Ovary (tissue), 9 donors: ENCODE results near the gene ITGA2. TPM values are rescaled to one million over a fixed set of nuclear protein-coding genes. Genes with fewer than 3 reads are reported as not detected.

ENCODE experiments used
- DNase-seq, 5 donors: peaks; one replicate each; pipeline ENCODE4 v3.0.0-alpha.2; 2019 to 2020
- H3K27ac ChIP-seq, 2 donors: fragments of 200-600 bp; one replicate each; pipeline versions ENCODE4 v1.5.1 to v1.8.0; 2019 to 2022
- H3K27me3 ChIP-seq: fragments of 200-600 bp; one replicate; pipeline ENCODE4 v1.8.0; 2022
- H3K36me3 ChIP-seq: fragments of 200-600 bp; sonication (generic); one replicate; pipeline ENCODE4 v1.5.1; 2019
- H3K4me1 ChIP-seq: one replicate; pipeline ENCODE4 v1.8.1; 2013; ENCODE audit warnings: mild to moderate bottlenecking, moderate library complexity; ENCODE audit not compliant: insufficient read depth
- H3K4me3 ChIP-seq: fragments of 200-600 bp; sonication (generic); one replicate; pipeline ENCODE4 v1.5.1; 2017
- H3K9me3 ChIP-seq, 2 donors: fragments of 200-600 bp in 1 of 2; sonication (generic) in 1 of 2; one replicate each; pipeline versions ENCODE4 v1.5.1 to v1.8.1; 2013 to 2019; ENCODE audit warnings: mild to moderate bottlenecking in 1 of 2, moderate library complexity in 1 of 2
- EP300 ChIP-seq: sonication (generic); formaldehyde crosslinking; IDR thresholded peaks from one replicate; pipeline ENCODE4 v1.6.1; 2017; ENCODE audit warnings: antibody characterized with exemption
- POLR2A ChIP-seq: fragments of 450-650 bp; IDR thresholded peaks from one replicate; pipeline ENCODE4 v1.6.1; 2017; ENCODE audit warnings: antibody characterized with exemption, mild to moderate bottlenecking, moderate library complexity
- WGBS, 3 donors: extraction: QIAGEN DNeasy Blood & Tissue Kit in 1 of 3; methylation state at CpG; one replicate each; pipeline versions ENCODE4 v1.1.5 to v1.1.7; 2013 to 2017; 5-methylcytosine and 5-hydroxymethylcytosine counted together
- intact Hi-C, 4 donors: fragments of 100-400 bp; cut with DNase I; formaldehyde crosslinking; loops; one replicate each; pipeline versions ENCODE4 v1.11.0 to v1.15.1; 2022 to 2023
- polyA plus RNA-seq, 2 donors: library from polyadenylated mRNA; stranded (reverse); fragments of 200-250 nt in 1 of 2; fragments of 350-450 nt in 1 of 2; fragmentation: Illumina TruSeq in 1 of 2; extraction: RNeasy Lipid Tissue Mini Kit (QIAGEN cat#74804) in 1 of 2; gene quantifications; one replicate each; pipeline ENCODE4 v1.2.3, GENCODE V29; 2013 to 2014
- total RNA-seq, 7 donors: library from RNA; depleted of rRNA in 2 of 7; stranded (reverse); fragments of >200 nt in 2 of 7; fragmentation: NEBNext Ultra II Directional in 3 of 7; extraction: Animal tissue kit (Norgen Biotek cat#: 25700) in 3 of 7; gene quantifications; one replicate each; pipeline versions ENCODE4 v1.1.0 to v1.2.4, GENCODE V29; 2016 to 2023
- TF ChIP-seq, protein P1 (sequence below), 3 donors: fragments of 450-650 bp in 2 of 3; fragments of 200-600 bp in 1 of 3; IDR thresholded peaks; one replicate each; pipeline versions ENCODE4 v1.5.1 to v1.8.0; 2016 to 2022; ENCODE audit warnings: antibody characterized with exemption in 3 of 3, mild to moderate bottlenecking in 1 of 3
- donor health status: DM: no; HTN: no; CAD: no; lungs with moderate emphysema.
- donor health status: DM: no; HTN: no; CAD: no.
- donor health status: Bipolar disorder and iron deficiency.
- donor health status: DM: yes; HTN: yes; CAD: no.
- donor health status: DM: no; HTN: no; CAD: no.
- donor health status: DM: yes; HTN: yes; CAD: no.

ITGA2 gene
- total and polyA plus RNA-seq, 9 donors: 0.36 to 8.4 (median 1.7) TPM

DNA sequence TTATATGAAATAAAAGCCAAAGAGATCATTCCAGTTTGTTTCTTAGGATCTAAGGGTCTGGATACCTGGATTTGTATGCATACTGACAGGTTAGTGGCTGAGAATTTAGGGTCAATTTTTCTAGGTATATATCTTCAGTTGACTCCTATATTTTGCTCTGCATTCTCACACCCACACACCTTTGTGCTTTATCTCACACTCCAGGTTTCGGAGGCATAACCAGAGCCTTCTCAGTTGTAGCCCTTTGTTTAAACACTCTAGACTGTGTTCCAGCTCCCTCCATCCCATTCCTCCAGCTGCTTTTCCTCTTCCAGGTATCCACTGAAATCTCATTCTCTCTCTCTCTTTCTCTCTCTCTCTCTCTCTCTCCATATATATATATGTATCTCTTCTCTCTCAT, 131.0 kb downstream of the ITGA2 start:
- DNase-seq: no peak
- Histone ChIP-seq H3K27me3 (no peaks in the 10 kb centered on the region), H3K4me3 (no peak overlapping the region), H3K36me3 (no peaks in the 10 kb centered on the region), H3K9me3 (no peaks in the 10 kb centered on the region), H3K27ac (no peak overlapping the region), H3K4me1 (no peaks in the 10 kb centered on the region)
- TF ChIP-seq EP300: no peak
- TF ChIP-seq POLR2A: no peak
- TF ChIP-seq, protein P1, sequence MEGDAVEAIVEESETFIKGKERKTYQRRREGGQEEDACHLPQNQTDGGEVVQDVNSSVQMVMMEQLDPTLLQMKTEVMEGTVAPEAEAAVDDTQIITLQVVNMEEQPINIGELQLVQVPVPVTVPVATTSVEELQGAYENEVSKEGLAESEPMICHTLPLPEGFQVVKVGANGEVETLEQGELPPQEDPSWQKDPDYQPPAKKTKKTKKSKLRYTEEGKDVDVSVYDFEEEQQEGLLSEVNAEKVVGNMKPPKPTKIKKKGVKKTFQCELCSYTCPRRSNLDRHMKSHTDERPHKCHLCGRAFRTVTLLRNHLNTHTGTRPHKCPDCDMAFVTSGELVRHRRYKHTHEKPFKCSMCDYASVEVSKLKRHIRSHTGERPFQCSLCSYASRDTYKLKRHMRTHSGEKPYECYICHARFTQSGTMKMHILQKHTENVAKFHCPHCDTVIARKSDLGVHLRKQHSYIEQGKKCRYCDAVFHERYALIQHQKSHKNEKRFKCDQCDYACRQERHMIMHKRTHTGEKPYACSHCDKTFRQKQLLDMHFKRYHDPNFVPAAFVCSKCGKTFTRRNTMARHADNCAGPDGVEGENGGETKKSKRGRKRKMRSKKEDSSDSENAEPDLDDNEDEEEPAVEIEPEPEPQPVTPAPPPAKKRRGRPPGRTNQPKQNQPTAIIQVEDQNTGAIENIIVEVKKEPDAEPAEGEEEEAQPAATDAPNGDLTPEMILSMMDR (IDR thresholded peaks at IDR 0.05): no peak
- WGBS, 3 donors: 93 to 97% (median 97%) methylated on average over 1 of the region's 1 CpG
- intact Hi-C loops: no loop called here

DNA sequence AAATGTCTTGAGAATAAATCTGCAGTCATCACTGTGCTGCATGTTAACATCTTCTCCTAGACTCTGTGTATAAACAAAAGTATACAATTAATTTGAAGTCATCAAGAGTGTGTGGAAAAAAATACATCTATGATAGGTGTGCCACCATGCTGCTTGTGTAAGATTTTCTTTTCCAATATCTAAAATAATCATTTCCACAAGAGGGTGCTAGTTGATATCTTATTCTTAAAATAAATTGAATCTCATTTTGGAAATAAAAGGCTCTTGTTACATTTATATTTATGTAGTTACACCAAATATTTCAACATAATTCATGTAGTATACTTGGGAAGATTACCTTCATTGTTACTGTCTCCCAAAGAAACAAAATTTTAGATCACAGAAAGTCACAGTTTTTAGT, 134.6 kb downstream of the ITGA2 start:
- Histone ChIP-seq H3K4me1 (no peaks in the 10 kb centered on the region), H3K36me3 (no peaks in the 10 kb centered on the region), H3K9me3 (no peaks in the 10 kb centered on the region), H3K4me3 (no peak overlapping the region), H3K27me3 (no peaks in the 10 kb centered on the region), H3K27ac (no peak overlapping the region)
- intact Hi-C loops: no loop called here
- no peak for TF ChIP-seq POLR2A
- no peak for TF ChIP-seq EP300
- TF ChIP-seq, protein P1 (IDR thresholded peaks at IDR 0.05): no peak
- DNase-seq: no peak

DNA sequence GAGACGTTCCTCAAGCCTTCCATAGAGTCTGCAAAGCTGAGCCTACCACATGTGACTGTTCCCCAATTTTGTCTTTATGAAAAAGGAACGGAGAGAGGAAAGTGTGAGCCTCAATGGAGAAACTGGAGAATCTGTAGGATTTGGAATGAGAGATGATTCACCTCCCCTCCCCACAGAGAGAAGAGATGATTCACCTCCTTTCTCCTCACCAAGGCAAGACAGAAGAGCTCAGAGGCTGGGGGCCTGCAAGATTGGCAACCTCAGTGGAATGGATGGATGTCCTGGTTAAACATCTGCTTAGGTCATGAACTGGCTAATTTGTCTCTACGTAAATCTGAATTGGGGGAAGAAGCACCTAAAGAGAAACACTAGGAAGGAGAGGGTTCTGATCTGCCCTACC, 137.4 kb downstream of the ITGA2 start:
- WGBS, 3 donors: 86 to 89% (median 88%) methylated on average over 3 of the region's 3 CpGs
- DNase-seq: no peak
- Histone ChIP-seq H3K4me3 (no peak overlapping the region), H3K27ac (no peak overlapping the region), H3K36me3 (no peaks in the 10 kb centered on the region), H3K4me1 (no peaks in the 10 kb centered on the region), H3K9me3 (no peaks in the 10 kb centered on the region), H3K27me3 (no peaks in the 10 kb centered on the region)
- no peak for TF ChIP-seq POLR2A
- no peak for TF ChIP-seq EP300
- TF ChIP-seq, protein P1 (IDR thresholded peaks at IDR 0.05): no peak
- intact Hi-C loops: no loop called here

DNA sequence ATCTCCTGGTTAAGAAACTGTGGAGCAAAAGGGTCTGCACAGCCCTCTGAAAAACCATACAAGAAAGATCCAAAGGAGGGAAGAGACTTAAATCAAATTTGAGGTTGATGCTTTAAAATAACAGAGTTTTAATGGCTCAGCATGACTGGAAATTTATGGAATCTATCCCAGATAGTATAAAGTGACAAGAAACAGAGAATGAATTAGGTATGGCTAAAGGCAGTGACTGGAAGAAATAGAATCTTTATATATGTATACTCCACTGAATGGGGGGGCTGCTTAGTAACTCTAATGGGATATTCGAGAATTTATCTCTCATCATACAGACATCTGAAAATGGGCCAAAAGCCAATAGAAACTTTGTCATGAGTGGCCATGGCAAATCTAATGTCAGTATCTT, 138.0 kb downstream of the ITGA2 start:
- H3K4me1 ChIP-seq: no peaks in the 10 kb centered on the region
- H3K9me3 ChIP-seq: no peaks in the 10 kb centered on the region
- WGBS, 3 donors: 58 to 75% (median 61%) methylated on average over 1 of the region's 1 CpG
- no peak overlapping the region for H3K4me3 ChIP-seq
- no peak for TF ChIP-seq POLR2A
- TF ChIP-seq, protein P1 (IDR thresholded peaks at IDR 0.05): no peak
- no peak for TF ChIP-seq EP300
- no peaks in the 10 kb centered on the region for H3K36me3 ChIP-seq
- no peaks in the 10 kb centered on the region for H3K27me3 ChIP-seq
- intact Hi-C loops: no loop called here
- no peak overlapping the region for H3K27ac ChIP-seq
- no peak for DNase-seq

DNA sequence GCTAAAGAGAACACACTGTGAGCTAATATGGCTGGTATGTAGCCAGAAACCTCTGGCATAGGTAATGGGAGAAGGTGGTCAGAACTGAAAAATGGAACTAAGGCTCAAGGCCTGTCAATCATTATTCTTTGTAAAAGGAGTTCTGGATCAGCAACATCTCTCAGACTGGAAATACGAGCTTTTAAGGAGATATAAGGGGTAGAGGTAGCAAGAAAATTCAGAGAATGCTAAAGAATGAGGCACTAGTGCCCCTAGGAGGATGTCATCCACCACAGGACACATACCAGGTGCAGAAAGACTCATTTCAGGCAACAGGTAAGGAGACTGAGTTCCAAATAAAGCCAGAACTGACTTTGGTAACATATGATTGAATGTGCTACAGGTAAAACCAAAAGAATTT, 139.3 kb downstream of the ITGA2 start:
- intact Hi-C loops: no loop called here
- H3K9me3 ChIP-seq: no peaks in the 10 kb centered on the region
- no peak for DNase-seq
- TF ChIP-seq, protein P1 (IDR thresholded peaks at IDR 0.05): no peak
- TF ChIP-seq POLR2A: no peak
- no peak for TF ChIP-seq EP300
- H3K4me3 ChIP-seq: no peak overlapping the region
- no peaks in the 10 kb centered on the region for H3K36me3 ChIP-seq
- no peak overlapping the region for H3K27ac ChIP-seq
- WGBS, 3 donors: 74 to 86% (median 79%) methylated on average over 1 of the region's 1 CpG
- H3K27me3 ChIP-seq: no peaks in the 10 kb centered on the region
- H3K4me1 ChIP-seq: no peaks in the 10 kb centered on the region
